NCI-H748 (cell line): Measurements from ENCODE around the gene PNKD.

Experiments used
- DNase-seq: peaks from one replicate; lab custom pipeline; 2025; ENCODE audit not compliant: unreplicated experiment; lab: John Stamatoyannopoulos, UW

PNKD gene

GRCh38 chr2:218334531-218334930 is 64.2 kb downstream of the PNKD start:
- no peak for DNase-seq

GRCh38 chr2:218340656-218341055 is 70.3 kb downstream of the PNKD start:
- no peak for DNase-seq

GRCh38 chr2:218341381-218341780 is 71.1 kb downstream of the PNKD start:
- no peak for DNase-seq

- no peak for DNase-seq
Measured at GRCh38 chr2:218342837-218343236, 72.5 kb downstream of the PNKD start.

DNA sequence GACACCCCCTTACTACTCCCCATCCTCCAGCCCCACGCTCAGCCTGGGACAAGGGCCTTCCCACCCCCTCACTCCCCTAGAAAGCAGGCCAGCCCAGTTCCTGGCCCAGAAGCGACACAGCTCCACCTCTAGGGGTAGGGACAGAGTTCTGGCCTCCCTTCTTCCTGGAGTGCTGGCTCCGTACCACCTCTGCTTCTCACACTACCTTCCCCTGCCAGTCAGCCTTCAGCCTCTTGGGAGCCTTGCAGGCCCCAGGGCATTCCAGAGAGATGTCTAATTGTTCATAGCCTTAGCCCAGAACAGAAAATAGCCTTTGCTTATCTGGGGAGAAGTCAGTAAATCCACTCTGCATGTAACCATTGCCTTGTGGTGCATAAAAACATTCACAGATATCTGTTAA is 73.3 kb downstream of the PNKD start:
- DNase-seq = no peak

- no peak for DNase-seq
Measured at GRCh38 chr2:218344090-218344754, 73.9 kb downstream of the PNKD start.

DNA sequence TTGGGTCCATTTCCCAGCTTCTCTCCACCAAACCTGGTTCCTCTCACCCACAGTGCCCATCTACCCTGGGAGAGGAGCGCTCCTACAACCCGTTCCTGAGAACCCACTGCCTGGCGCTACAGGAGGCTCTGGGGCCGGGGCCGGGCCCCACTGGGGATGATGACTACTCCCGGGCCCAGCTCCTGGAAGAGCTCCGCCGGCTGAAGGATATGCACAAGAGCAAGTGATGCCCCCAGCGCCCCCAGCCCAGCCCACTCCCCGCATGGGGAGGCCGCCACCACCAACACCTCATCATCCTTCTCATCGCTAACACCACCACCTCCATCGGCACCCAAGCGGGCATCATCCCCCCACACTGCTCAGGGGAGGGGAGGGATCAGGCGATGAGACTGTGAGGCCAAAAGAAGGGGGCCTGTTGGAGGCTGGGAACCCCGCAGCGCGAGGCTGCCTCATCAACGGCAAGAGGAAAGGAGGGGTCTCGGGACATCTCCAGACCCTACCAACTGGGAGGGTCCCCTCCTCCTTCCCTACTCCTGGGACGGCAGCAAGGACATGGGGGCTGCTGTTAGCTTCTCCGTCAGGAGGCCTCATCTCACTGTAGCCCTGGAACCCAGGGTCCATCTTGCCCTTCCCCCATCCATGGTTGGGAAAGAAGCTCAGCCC is 74.6 kb downstream of the PNKD start:
- DNase-seq = no peak

DNA sequence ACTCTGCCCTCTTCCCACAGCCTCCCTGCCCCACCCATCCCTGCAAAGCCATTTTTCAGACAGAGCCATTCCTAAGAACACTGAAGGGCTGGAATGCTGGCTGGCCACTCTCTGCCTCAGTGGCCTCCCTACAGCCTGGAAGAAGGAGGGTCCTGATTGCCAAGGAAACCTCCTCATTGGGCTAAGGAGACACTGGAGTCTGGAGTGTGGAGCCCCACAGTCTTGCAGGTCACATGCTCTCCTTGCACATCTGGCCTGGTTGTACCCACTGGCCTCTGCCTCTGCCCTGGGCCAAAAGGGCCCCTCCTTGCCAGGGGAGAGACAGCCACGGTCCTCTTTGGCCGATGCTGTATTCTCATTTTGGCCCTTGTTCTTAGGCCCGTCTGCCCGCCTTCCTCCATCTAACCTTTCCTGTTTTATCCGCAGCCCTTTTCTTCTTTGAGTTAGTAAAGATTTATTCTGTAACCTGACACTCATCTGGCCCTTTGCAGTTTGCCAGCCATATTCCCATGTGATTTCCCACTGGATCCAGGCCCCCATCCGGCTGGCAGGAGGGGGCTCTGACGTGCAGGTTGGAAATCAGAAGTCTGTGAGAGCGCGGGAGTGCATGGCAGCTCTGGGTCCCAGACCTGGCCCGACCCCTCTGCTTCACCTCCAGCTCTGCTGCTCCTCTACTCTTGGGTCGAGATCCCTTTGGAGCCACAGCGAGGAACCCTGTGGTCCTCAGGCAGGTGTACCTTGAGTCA is 75.3 kb downstream of the PNKD start:
- peak; percentile 12 for DNase-seq

DNA sequence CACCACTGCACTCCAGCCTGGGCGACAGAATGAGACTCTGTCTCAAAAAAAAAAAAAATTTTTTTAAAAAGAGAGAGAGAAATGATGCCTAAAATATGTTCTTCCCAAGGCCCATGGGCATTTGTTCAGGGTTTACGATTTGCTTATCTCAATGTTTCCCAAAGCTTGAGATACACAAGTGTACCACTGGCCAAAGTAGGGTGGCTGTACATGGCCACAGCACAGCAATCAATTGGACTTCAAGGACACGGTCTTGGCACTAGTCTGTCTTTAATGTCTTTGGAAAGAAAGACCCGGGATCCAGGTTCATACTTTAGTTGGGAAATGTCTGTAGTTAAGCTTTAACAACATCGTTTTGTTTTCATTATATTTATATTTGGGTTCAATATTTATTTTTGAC is 76.9 kb downstream of the PNKD start:
- DNase-seq = no peak

- no peak for DNase-seq
Measured at GRCh38 chr2:218354045-218354444, 83.7 kb downstream of the PNKD start.

DNA sequence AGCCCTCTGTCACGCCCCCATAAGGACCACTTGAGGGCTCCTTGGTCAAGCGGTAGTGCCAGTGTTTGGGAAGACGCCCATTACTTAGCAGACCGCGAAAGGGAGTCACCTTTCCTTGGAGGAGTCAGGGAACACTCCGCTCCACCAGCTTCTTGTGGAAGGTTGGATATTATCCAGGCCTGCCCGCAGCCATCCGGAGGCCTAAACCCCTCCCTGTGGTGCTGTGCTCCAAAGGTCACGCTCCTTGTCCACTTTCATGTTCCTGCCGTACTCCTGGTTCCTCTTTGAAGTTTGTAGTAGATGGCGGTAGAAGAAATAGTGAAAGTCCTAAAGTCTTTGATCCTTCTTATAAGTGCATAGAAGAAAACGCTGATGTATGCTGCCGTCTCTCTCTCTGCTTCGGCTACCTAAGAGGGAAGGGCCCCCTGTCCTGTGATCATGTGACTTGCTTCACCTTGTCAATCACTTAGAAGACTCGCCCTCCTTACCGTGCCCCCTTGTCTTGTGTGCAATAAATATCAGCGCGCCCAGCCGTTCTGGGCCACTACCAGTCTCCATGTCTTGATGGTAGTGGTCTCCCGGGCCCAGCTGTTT is 84.6 kb downstream of the PNKD start:
- no peak for DNase-seq

- DNase-seq = no peak
Measured at GRCh38 chr2:218357236-218358177, 87.2 kb downstream of the PNKD start.

DNA sequence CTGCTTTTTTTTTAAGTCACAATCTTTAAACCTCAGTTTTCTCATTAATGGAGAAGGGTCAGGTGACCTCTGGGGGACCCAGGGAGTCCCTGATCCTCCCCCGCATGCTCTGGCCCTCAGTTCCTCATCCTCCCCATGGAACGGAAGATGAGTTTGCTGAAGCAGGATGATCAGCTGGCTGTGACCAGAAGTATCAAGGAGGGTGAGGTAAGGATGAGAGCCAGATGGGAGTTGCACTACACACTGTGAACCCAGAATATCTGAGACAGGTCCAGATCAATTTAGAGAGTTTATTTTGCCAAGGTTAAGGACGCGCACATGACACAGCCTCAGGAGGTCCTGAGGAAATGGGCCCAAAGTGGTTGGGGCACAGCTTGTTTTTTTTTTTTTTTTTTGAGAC is 90.1 kb downstream of the PNKD start:
- DNase-seq = no peak

- DNase-seq = no peak
Measured at GRCh38 chr2:218362606-218363005, 92.3 kb downstream of the PNKD start.

DNA sequence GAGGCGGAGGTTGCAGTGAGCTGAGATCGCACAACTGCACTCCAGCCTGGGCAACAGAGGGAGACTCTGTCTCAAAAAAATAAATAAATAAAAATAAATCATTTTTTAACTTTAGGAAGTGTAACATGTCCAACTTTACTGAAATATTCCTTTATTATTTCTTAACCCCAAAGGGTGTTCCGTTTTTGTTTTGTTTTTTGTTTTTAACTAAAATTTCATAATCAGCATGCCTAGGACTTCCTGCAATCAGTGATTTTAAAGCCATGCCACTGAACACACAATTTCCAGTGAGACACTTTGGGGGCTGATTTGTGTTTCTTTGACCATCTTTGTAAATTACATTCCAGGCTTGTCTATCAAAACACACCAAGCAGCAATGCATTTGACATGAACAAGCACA is 93.4 kb downstream of the PNKD start:
- no peak for DNase-seq

DNA sequence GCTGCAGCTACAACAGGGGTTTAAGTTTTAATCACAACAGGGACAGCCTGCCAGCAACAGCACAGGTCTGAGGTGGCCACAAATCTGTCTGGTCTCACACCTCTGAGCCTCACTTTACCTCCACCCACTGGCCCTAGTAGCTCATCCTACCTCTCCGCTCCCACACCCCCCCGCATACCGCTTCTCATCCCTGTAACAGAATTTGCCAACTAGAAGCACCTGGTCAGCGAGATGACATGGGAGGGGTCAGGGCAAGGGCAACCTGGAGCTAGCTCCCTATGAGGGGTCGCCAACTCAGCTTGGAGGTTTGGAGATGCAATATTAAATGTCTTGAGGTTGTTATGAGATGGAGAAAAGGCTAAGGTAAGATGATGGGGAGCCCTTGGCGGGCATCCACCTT is 93.9 kb downstream of the PNKD start:
- DNase-seq = no peak

DNA sequence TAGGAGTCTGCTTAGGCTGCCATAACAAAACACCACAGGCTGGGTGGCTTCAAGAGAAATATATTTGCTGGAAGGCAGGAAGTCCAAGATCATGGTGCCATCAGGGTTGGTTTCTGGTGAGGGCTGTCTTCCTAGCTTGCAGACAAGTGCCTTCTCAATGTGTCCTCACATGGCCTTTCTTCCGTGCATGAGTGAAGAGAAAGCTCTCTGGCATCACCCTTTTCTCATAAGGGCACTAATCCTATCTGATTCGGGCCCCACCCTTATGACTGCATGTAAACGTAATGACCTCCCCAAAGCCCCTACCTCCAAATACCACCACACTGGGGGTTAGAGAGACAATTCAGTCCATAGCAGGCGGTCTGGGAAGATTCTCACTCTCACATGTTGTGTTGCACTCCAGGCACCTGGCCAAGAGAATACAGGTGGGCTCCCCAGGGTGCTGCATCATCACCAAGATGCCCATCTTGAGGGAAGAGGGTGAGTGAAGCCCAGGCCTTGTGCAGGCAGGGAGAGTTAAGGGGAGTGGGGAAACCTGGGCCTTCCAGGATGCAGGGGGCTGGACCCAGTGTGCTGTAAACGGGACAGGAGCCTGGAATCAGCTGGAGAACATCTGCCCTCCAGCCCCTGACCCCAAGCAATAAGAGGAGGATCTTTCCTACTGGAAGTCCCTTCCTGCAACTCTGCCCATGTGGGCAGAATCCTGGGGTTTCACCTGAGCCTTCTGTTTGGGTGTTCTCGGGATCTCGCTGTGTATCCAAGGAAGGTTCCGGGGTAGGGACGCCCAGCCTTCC is 96.5 kb downstream of the PNKD start:
- DNase-seq = no peak

- DNase-seq = no peak
Measured at GRCh38 chr2:218367415-218368149, 97.3 kb downstream of the PNKD start.

- DNase-seq = no peak
Measured at GRCh38 chr2:218368150-218368528, 97.8 kb downstream of the PNKD start.
